Esophagus muscularis mucosa (tissue), 3 donors: ENCODE measurements around the gene PEX11A.

Source experiments
- POLR2A ChIP-seq: fragments of 450-650 bp; IDR thresholded peaks from one replicate; pipeline ENCODE4 v1.6.1; 2017; ENCODE audit warnings: antibody characterized with exemption, moderate library complexity, mild to moderate bottlenecking, low read depth
- TF ChIP-seq, protein P1 (sequence below), 3 experiments: fragments of 200-600 bp in 2 of 3; fragments of 450-650 bp in 1 of 3; sonication (generic) in 2 of 3; IDR thresholded peaks; one replicate each; pipeline ENCODE4 v1.5.1; 2017 to 2019; ENCODE audit warnings: antibody characterized with exemption in 3 of 3, mild to moderate bottlenecking in 2 of 3, moderate library complexity in 1 of 3

DNA sequence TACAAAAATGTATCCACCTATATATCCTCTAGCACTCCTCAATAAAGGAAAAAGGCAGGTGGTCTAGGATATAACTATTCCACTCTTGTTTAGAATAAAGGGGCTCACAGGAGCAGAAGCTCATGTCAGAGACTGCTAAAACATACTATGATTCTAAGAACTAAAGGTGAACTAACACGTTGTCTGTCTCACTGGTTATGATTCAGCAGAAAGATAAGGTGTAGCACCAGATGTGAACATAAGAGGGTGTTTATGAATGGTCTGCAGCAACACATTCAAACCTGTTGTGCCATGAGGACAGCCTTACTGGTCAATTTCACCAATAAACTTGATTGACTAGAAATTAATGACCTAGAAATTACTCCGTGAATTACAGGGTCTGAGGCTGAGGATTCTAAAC, 4.6 kb downstream of the PEX11A start:
- no peak for TF ChIP-seq POLR2A
- TF ChIP-seq, protein P1, sequence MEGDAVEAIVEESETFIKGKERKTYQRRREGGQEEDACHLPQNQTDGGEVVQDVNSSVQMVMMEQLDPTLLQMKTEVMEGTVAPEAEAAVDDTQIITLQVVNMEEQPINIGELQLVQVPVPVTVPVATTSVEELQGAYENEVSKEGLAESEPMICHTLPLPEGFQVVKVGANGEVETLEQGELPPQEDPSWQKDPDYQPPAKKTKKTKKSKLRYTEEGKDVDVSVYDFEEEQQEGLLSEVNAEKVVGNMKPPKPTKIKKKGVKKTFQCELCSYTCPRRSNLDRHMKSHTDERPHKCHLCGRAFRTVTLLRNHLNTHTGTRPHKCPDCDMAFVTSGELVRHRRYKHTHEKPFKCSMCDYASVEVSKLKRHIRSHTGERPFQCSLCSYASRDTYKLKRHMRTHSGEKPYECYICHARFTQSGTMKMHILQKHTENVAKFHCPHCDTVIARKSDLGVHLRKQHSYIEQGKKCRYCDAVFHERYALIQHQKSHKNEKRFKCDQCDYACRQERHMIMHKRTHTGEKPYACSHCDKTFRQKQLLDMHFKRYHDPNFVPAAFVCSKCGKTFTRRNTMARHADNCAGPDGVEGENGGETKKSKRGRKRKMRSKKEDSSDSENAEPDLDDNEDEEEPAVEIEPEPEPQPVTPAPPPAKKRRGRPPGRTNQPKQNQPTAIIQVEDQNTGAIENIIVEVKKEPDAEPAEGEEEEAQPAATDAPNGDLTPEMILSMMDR (IDR thresholded peaks at IDR 0.05): no peak
